Heart left ventricle (tissue), 16 donors: Measurements from ENCODE around the gene LYSMD3. TPM values are rescaled to one million over a fixed set of nuclear protein-coding genes. Genes with fewer than 3 reads are reported as not detected.

Experiments
- ATAC-seq, 4 donors: fragments of 200-7000 bp; cut with Tn5 transposase; one replicate each; pipeline ENCODE4 v1.9.1; 2020 to 2022; ENCODE audit warnings: moderate library complexity in 4 of 4, mild to moderate bottlenecking in 3 of 4, moderate number of reproducible peaks in 1 of 4
- DNase-seq, 5 donors: peaks; one replicate each; pipeline ENCODE4 v3.0.0-alpha.2; 2020
- H3K27ac ChIP-seq, 12 donors: fragments of 200-600 bp; sonication (generic) in 4 of 12; one replicate each; pipeline versions ENCODE4 v1.5.0 to v1.8.0; 2016 to 2022; ENCODE audit warnings: mild to moderate bottlenecking in 2 of 12
- H3K27me3 ChIP-seq, 9 donors: fragments of 200-600 bp; sonication (generic) in 2 of 9; one replicate each; pipeline versions ENCODE4 v1.5.1 to v1.8.0; 2016 to 2022; ENCODE audit warnings: mild to moderate bottlenecking in 3 of 9
- H3K36me3 ChIP-seq, 9 donors: fragments of 200-600 bp; sonication (generic) in 2 of 9; one replicate each; pipeline versions ENCODE4 v1.5.0 to v1.8.0; 2018 to 2022; ENCODE audit warnings: mild to moderate bottlenecking in 2 of 9
- H3K4me1 ChIP-seq, 12 donors: fragments of 200-600 bp; sonication (generic) in 4 of 12; one replicate each; pipeline versions ENCODE4 v1.5.0 to v1.8.0; 2016 to 2022; ENCODE audit warnings: mild to moderate bottlenecking in 3 of 12
- H3K4me3 ChIP-seq, 12 donors: fragments of 200-600 bp; sonication (generic) in 4 of 12; one replicate each; pipeline versions ENCODE4 v1.5.0 to v1.8.0; 2017 to 2022; ENCODE audit warnings: mild to moderate bottlenecking in 9 of 12, moderate library complexity in 4 of 12
- H3K9me3 ChIP-seq, 12 donors: fragments of 200-600 bp; sonication (generic) in 4 of 12; one replicate each; pipeline versions ENCODE4 v1.5.0 to v1.8.0; 2016 to 2022; ENCODE audit warnings: mild to moderate bottlenecking in 1 of 12
- POLR2A ChIP-seq, 2 donors: fragments of 450-650 bp; IDR thresholded peaks; one replicate each; pipeline ENCODE4 v1.6.1; 2017; ENCODE audit warnings: antibody characterized with exemption in 2 of 2, mild to moderate bottlenecking in 2 of 2, moderate library complexity in 2 of 2
- WGBS, 4 donors: extraction: QIAGEN DNeasy Blood & Tissue Kit in 2 of 4; methylation state at CpG; one replicate each; pipeline versions ENCODE4 v1.1.5 to v1.1.7; 2013 to 2018; 5-methylcytosine and 5-hydroxymethylcytosine counted together
- intact Hi-C, 10 donors: fragments of 100-400 bp; cut with DNase I; formaldehyde crosslinking; loops; one replicate each; pipeline versions ENCODE4 v1.11.1 to v1.14.2; 2022
- polyA plus RNA-seq, 2 donors: library from polyadenylated mRNA; stranded (reverse); fragments of 200-250 nt; gene quantifications; one replicate each; pipeline ENCODE4 v1.2.3, GENCODE V29; 2013
- total RNA-seq, 9 donors: library from RNA; depleted of rRNA in 2 of 9; stranded (reverse); fragments of >200 nt in 2 of 9; fragmentation: NEBNext Ultra II Directional in 3 of 9; extraction: Animal tissue kit (Norgen Biotek cat#: 25700) in 3 of 9; gene quantifications; one replicate each; pipeline versions ENCODE4 v1.1.0 to v1.2.4, GENCODE V29; 2016 to 2023
- TF ChIP-seq, protein P1 (sequence below), 12 donors: fragments of 200-600 bp; sonication (generic) in 4 of 12; IDR thresholded peaks; one replicate each; pipeline versions ENCODE4 v1.5.0 to v1.8.0; 2018 to 2022; ENCODE audit warnings: antibody characterized with exemption in 12 of 12, mild to moderate bottlenecking in 5 of 12
- donor health status: ischemic (EF 13 %, LVEDD 7.1; RV severe dilation, severe dysfunction).
- donor health status: healthy with polysubstance abuse.
- donor health status: DM: no; HTN: yes; CAD: no.
- donor health status: DM: no; HTN: no; CAD: no.
- donor health status: ischemic (EF 25% LVEDD 6.9; RV normal size, moderate dysfunction).
- donor health status: ischemic (EF 25% LVEDD 5.7; RV mildly dilated, moderate dysfunction).
- donor health status: healthy.
- donor health status: DM: yes; HTN: yes; CAD: no.
- donor health status: ischemic (EF 35%, LVEDD 5.7; RV mildly dilated, moderate dysfunction).
- donor health status: nonischemic (EF 11% LVEDD 7.7; RV severe dilation, severe dysfunction).
- donor health status: DM: yes; HTN: yes; CAD: no.
- donor health status: PGD.
- donor health status: ischemic (EF 29% LVEDD 5.4; RV normal size, mild dysfunction).
- donor health status: nonischemic (EF 23%, LVEDD 6.1; RV moderate dilation, normal function).

The LYSMD3 gene
- total and polyA plus RNA-seq, 11 donors, result 5.4 to 23.3 (median 18.4) TPM

DNA sequence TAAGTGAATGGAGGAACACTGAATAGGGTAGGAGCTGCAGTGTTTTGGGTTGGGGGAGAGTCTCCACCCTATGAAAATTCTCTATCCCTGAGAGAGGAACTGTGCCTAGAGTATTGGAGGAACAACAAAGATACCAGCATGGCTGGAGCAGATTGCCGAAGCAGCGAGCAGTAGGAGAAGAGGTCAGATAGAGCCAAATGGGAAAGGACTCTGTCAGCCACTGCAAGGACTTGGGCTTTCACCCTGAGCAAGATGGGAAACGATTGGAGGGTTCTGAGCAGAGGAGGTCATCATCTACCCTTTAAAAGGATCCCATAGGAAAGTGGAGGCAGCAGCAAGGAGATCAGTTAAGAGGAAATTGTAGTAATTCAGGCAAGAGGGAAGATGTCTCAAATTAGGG, 4.4 kb upstream of the LYSMD3 start:
- DNase-seq (no peak), ATAC-seq (no peak)
- 62 to 72% (median 66%) methylated on average over 3 of the region's 3 CpGs for WGBS, 4 donors
- Histone ChIP-seq H3K36me3 (no peaks in the 10 kb centered on the region), H3K4me1 (peaks cover 0 to 14% (median 10%) of the 10 kb centered on the region in 12 donors), H3K4me3 (no peak overlapping the region), H3K27ac (no peak overlapping the region), H3K9me3 (no peaks in the 10 kb centered on the region), H3K27me3 (peaks cover 0 to 17% (median 3%) of the 10 kb centered on the region in 9 donors)
- intact Hi-C loops, result loop anchor here in 4 of 10 donors (5.0 to 10.0 kb wide), 2 partner anchors 91 to 99 kb away; no protein-coding TSS in a partner anchor
- no peak for TF ChIP-seq POLR2A (IDR thresholded peaks at IDR 0.05)
- TF ChIP-seq, protein P1, sequence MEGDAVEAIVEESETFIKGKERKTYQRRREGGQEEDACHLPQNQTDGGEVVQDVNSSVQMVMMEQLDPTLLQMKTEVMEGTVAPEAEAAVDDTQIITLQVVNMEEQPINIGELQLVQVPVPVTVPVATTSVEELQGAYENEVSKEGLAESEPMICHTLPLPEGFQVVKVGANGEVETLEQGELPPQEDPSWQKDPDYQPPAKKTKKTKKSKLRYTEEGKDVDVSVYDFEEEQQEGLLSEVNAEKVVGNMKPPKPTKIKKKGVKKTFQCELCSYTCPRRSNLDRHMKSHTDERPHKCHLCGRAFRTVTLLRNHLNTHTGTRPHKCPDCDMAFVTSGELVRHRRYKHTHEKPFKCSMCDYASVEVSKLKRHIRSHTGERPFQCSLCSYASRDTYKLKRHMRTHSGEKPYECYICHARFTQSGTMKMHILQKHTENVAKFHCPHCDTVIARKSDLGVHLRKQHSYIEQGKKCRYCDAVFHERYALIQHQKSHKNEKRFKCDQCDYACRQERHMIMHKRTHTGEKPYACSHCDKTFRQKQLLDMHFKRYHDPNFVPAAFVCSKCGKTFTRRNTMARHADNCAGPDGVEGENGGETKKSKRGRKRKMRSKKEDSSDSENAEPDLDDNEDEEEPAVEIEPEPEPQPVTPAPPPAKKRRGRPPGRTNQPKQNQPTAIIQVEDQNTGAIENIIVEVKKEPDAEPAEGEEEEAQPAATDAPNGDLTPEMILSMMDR (IDR thresholded peaks at IDR 0.05), result no peak

GRCh38 chr5:90530736-90531487, 1.5 kb upstream of the LYSMD3 start:
- DNase-seq, result no peak
- H3K9me3 ChIP-seq, result no peaks in the 10 kb centered on the region

DNA sequence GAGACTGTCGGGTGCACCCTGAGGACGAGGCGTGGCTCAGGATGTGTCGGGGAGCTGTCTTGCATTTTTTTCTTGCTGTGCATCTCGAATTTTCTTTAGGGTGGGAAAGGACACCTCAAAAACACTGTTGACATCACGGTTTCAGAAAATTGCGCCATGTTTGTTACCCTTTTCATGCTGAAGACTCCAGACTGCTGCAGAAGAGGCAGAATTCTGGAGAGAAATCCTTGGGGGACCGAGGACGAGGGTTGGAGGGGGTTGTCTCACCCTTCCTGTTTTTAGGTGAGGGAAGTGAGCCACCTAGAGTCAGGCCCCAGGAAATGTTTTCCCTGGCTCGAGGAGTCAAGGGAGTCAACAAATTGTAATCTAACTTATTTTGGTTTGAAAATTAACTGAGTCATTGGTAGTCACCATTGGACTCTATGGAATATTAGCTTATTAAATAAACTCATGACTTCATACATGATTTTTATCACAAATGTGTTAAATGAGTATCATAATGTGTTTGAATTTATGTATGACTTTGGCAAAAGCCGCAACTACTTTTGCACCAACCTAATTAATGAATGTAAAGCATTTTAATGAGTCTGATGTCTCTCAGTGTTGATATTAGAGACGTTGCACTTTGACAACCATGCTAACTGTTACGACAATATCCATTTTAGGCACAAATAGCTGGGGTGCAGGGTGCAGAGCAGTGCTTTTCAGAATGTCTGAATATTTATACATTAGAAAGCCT, 724 bp upstream of the LYSMD3 start:
- DNase-seq (peak in 4 of 5 donors; percentile 60 to 67 (median 63)), ATAC-seq (peak; percentile 74 to 83 (median 78))
- Histone ChIP-seq H3K27ac (peak overlapping the region; percentile 73 to 98 (median 96)), H3K36me3 (peaks cover 0 to 8% (median 2%) of the 10 kb centered on the region in 9 donors), H3K27me3 (peaks cover 0 to 11% (median 0%) of the 10 kb centered on the region in 9 donors), H3K4me1 (peaks cover 0 to 34% (median 27%) of the 10 kb centered on the region in 12 donors), H3K9me3 (no peaks in the 10 kb centered on the region), H3K4me3 (peak overlapping the region; percentile 79 to 99 (median 94))
- 6 to 7% (median 6%) methylated on average over 12 to 13 of the region's 13 CpGs for WGBS, 4 donors
- no peak for TF ChIP-seq POLR2A (IDR thresholded peaks at IDR 0.05)
- TF ChIP-seq, protein P1 (IDR thresholded peaks at IDR 0.05), result peak; percentile 51 to 84 (median 68)
- intact Hi-C loops, result loop anchor here (1.0 to 10.0 kb wide), 12 partner anchors 53 to 121 kb away; partner anchors contain the start of genes MBLAC2 (in 7 of the 10), POLR3G (in 7 of the 10) and CETN3 (in 2 of the 10)

More at GRCh38 chr5:90530736-90531487, 1.5 kb upstream of the LYSMD3 start:
- Histone ChIP-seq H3K27me3 (peaks cover 0 to 17% (median 0%) of the 10 kb centered on the region in 9 donors), H3K27ac (peak overlapping the region in 4 of 12 donors; percentile 84 to 98 (median 96)), H3K36me3 (no peaks in the 10 kb centered on the region), H3K4me3 (peak overlapping the region in 8 of 12 donors; percentile 85 to 99 (median 94)), H3K4me1 (peaks cover 0 to 34% (median 27%) of the 10 kb centered on the region in 12 donors)
- 51 to 56% (median 54%) methylated on average over 9 of the region's 9 CpGs for WGBS, 4 donors
- intact Hi-C loops, result loop anchor here in 7 of 10 donors (1.0 to 10.0 kb wide), 5 partner anchors 56 to 96 kb away; partner anchors contain the start of genes MBLAC2 (in 1 of the 7) and POLR3G (in 1 of the 7)
- no peak for ATAC-seq
- TF ChIP-seq POLR2A (IDR thresholded peaks at IDR 0.05), result no peak
- TF ChIP-seq, protein P1 (IDR thresholded peaks at IDR 0.05), result no peak
